ENCODE data around the gene VPS54. TPM values are rescaled to one million over a fixed set of nuclear protein-coding genes. Genes with fewer than 3 reads are reported as not detected.

VPS54 gene
- total RNA-seq, 1 experiment from 2014 or later = 21.2 TPM

DNA sequence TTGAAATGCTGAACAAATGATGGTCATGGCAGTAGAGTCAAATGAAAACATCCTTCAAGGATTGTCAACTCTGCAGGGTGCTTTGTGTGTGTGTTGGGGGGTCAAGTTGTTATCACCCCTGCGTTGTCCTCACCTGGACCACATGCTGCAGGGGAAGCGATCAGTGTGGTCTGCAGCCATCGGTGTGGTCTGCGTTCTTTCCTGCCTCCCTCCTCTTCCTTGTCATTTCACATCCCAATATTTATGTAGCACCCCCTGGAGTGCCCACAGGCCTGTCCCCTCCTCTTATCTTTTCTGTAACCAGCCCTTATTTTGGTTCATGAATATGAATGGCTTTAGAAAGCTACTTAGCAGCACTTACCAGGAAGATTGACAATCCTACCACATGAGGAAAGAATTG, 138.6 kb downstream of the VPS54 start:
- TF ChIP-seq SIN3A (IDR thresholded peaks at IDR 0.05; ENCODE audit: borderline replicate concordance, insufficient read depth, low read depth, low read length) = no peak
- no peak for TF ChIP-seq POLR2AphosphoS5 (IDR thresholded peaks at IDR 0.05; ENCODE audit: low read depth, low read length)
- TF ChIP-seq, protein P1, sequence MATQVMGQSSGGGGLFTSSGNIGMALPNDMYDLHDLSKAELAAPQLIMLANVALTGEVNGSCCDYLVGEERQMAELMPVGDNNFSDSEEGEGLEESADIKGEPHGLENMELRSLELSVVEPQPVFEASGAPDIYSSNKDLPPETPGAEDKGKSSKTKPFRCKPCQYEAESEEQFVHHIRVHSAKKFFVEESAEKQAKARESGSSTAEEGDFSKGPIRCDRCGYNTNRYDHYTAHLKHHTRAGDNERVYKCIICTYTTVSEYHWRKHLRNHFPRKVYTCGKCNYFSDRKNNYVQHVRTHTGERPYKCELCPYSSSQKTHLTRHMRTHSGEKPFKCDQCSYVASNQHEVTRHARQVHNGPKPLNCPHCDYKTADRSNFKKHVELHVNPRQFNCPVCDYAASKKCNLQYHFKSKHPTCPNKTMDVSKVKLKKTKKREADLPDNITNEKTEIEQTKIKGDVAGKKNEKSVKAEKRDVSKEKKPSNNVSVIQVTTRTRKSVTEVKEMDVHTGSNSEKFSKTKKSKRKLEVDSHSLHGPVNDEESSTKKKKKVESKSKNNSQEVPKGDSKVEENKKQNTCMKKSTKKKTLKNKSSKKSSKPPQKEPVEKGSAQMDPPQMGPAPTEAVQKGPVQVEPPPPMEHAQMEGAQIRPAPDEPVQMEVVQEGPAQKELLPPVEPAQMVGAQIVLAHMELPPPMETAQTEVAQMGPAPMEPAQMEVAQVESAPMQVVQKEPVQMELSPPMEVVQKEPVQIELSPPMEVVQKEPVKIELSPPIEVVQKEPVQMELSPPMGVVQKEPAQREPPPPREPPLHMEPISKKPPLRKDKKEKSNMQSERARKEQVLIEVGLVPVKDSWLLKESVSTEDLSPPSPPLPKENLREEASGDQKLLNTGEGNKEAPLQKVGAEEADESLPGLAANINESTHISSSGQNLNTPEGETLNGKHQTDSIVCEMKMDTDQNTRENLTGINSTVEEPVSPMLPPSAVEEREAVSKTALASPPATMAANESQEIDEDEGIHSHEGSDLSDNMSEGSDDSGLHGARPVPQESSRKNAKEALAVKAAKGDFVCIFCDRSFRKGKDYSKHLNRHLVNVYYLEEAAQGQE (IDR thresholded peaks at IDR 0.05; ENCODE audit: insufficient read depth in 1 of 2, low read depth in 2 of 2, low read length in 1 of 2) = no peak
- TF ChIP-seq TCF7L2 (IDR thresholded peaks at IDR 0.05; ENCODE audit: low read depth, low read length) = no peak
- TF ChIP-seq, protein P2, sequence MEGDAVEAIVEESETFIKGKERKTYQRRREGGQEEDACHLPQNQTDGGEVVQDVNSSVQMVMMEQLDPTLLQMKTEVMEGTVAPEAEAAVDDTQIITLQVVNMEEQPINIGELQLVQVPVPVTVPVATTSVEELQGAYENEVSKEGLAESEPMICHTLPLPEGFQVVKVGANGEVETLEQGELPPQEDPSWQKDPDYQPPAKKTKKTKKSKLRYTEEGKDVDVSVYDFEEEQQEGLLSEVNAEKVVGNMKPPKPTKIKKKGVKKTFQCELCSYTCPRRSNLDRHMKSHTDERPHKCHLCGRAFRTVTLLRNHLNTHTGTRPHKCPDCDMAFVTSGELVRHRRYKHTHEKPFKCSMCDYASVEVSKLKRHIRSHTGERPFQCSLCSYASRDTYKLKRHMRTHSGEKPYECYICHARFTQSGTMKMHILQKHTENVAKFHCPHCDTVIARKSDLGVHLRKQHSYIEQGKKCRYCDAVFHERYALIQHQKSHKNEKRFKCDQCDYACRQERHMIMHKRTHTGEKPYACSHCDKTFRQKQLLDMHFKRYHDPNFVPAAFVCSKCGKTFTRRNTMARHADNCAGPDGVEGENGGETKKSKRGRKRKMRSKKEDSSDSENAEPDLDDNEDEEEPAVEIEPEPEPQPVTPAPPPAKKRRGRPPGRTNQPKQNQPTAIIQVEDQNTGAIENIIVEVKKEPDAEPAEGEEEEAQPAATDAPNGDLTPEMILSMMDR (IDR thresholded peaks at IDR 0.05) = no peak
- intact Hi-C loops (cut with micrococcal nuclease; ENCODE audit: unreplicated experiment) = no loop called here
- Histone ChIP-seq H3K4me3 (ENCODE audit: low read depth in 2 of 2, low read length in 2 of 2) (no peak overlapping the region), H3K9me3 (ENCODE audit: control insufficient read depth, insufficient read depth, low read depth, low read length) (no peaks in the 10 kb centered on the region), H3K4me1 (ENCODE audit: control insufficient read depth, insufficient read depth, low read length) (no peaks in the 10 kb centered on the region), H3K27ac (ENCODE audit: low read length) (no peak overlapping the region), H3K36me3 (ENCODE audit: control insufficient read depth, insufficient read depth, low read length) (peaks cover 4% of the 10 kb centered on the region; the same call in 1 of the 2 replicates), H3K27me3 (ENCODE audit: control insufficient read depth, insufficient read depth, low read length) (no peaks in the 10 kb centered on the region)
- BruUV-seq (replicated peaks) = no TSS peak
- ChIA-PET POLR2A (no interaction called here), CTCF (no interaction called here)
- in situ Hi-C loops (cut with HindIII; ENCODE audit: low pct_unique_long_range_greater_than_20kb, low sequenced_read_pairs) = no loop called here
- ATAC-seq (no peak), DNase-seq (ENCODE audit: low read depth, low spot score) (no peak)

GRCh38 chr2:63879876-63880433, 139.3 kb downstream of the VPS54 start:
- DNase-seq (ENCODE audit: low read depth, low spot score) = no peak
- no TSS peak for BruUV-seq (replicated peaks)
- H3K4me1 ChIP-seq (ENCODE audit: control insufficient read depth, insufficient read depth, low read length) = no peaks in the 10 kb centered on the region
- no peaks in the 10 kb centered on the region for H3K27me3 ChIP-seq (ENCODE audit: control insufficient read depth, insufficient read depth, low read length)
- no peak overlapping the region for H3K27ac ChIP-seq (ENCODE audit: low read length)
- peaks cover 4% of the 10 kb centered on the region; the same call in 1 of the 2 replicates for H3K36me3 ChIP-seq (ENCODE audit: control insufficient read depth, insufficient read depth, low read length)
- H3K9me3 ChIP-seq (ENCODE audit: control insufficient read depth, insufficient read depth, low read depth, low read length) = no peaks in the 10 kb centered on the region
- no peak overlapping the region for H3K4me3 ChIP-seq (ENCODE audit: low read depth in 2 of 2, low read length in 2 of 2)
- POLR2A ChIA-PET = no interaction called here
- intact Hi-C loops (cut with micrococcal nuclease; ENCODE audit: unreplicated experiment) = no loop called here
- ATAC-seq = no peak
- in situ Hi-C loops (cut with HindIII; ENCODE audit: low pct_unique_long_range_greater_than_20kb, low sequenced_read_pairs) = no loop called here
- TF ChIP-seq POLR2AphosphoS5 (IDR thresholded peaks at IDR 0.05; ENCODE audit: low read depth, low read length) (no peak), SIN3A (IDR thresholded peaks at IDR 0.05; ENCODE audit: borderline replicate concordance, insufficient read depth, low read depth, low read length) (no peak)
- TF ChIP-seq, protein P1 (IDR thresholded peaks at IDR 0.05; ENCODE audit: insufficient read depth in 1 of 2, low read depth in 2 of 2, low read length in 1 of 2) = no peak
- CTCF ChIA-PET = no interaction called here
